ENCODE measurements around the gene KLK5.
"Not testable (repeated sequence)": the region's sequence is repeated elsewhere in the genome, so short reads cannot be mapped to it uniquely, and the experiment has no call there.

KLK5 gene

DNA sequence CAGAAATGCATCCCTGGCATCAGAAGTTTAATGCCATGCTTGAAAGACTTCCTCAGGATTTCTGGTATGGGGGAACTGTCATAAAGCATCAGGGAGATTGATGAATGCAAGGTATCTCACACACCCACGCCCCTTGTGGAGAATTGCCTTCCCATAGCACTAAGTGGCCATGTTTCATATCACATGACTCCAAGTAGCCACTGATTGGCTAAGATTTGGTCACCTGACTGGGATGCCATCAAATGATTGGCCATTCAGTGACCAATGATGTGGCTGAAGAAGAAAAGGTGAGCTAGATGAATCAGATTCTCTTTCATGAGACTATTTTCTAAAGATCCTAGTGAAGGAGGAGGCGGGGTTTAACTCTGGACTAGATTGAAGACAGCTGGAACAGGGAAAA lies 41.3 kb upstream of the KLK5 start:
- TF ChIP-seq, protein P1, sequence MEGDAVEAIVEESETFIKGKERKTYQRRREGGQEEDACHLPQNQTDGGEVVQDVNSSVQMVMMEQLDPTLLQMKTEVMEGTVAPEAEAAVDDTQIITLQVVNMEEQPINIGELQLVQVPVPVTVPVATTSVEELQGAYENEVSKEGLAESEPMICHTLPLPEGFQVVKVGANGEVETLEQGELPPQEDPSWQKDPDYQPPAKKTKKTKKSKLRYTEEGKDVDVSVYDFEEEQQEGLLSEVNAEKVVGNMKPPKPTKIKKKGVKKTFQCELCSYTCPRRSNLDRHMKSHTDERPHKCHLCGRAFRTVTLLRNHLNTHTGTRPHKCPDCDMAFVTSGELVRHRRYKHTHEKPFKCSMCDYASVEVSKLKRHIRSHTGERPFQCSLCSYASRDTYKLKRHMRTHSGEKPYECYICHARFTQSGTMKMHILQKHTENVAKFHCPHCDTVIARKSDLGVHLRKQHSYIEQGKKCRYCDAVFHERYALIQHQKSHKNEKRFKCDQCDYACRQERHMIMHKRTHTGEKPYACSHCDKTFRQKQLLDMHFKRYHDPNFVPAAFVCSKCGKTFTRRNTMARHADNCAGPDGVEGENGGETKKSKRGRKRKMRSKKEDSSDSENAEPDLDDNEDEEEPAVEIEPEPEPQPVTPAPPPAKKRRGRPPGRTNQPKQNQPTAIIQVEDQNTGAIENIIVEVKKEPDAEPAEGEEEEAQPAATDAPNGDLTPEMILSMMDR (IDR thresholded peaks at IDR 0.05; ENCODE audit: low read length, missing control alignments): no peak
- no peak overlapping the region for H3K4me3 ChIP-seq (replicated peaks; ENCODE audit: low read depth, low read length)
- DNase-seq (ENCODE audit: low read depth): no peak

DNA sequence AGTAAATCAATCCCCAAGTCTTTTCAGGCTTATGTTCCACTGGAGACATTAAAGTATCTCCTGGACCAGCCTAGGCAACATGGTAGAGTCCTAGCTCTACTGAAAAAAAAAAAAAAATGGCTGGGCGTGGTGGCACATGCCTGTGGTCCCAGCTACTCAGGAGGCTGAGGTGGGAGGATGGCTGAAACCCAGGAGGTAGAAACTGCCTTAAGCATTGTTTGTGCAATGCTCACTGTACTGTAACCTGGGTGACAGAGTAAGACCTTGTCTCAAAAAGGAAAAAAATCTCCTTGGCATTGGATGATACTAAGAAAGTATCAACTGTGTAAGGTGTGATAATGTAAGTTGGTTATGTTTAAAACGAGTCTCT lies 39.8 kb upstream of the KLK5 start:
- TF ChIP-seq, protein P1 (IDR thresholded peaks at IDR 0.05; ENCODE audit: low read length, missing control alignments): no peak

DNA sequence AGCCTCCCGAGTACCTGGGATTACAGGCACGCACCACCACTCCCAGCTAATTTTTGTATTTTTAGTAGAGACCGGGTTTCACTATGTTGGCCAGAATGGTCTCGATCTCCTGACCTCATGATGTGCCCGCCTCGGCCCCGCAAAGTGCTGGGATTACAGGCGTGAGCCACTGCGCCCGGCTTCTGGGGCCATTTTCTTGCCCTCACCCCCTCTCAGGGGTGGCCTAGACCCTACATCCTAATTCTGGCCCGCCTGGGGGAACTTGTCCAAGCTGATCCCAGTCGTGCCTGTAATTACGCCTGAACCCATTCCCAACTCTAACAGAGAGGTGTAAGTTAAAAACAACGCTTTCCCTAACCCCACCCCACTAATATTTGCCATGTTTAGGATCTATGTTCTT lies 31.6 kb upstream of the KLK5 start:
- not testable (repeated sequence) for DNase-seq (ENCODE audit: low read depth); H3K4me3 ChIP-seq (replicated peaks; ENCODE audit: low read depth, low read length)

More for the DNA sequence above, 39.8 kb upstream of the KLK5 start:
- H3K4me3 ChIP-seq (replicated peaks; ENCODE audit: low read depth, low read length): no peak overlapping the region
- DNase-seq (ENCODE audit: low read depth): no peak

DNA sequence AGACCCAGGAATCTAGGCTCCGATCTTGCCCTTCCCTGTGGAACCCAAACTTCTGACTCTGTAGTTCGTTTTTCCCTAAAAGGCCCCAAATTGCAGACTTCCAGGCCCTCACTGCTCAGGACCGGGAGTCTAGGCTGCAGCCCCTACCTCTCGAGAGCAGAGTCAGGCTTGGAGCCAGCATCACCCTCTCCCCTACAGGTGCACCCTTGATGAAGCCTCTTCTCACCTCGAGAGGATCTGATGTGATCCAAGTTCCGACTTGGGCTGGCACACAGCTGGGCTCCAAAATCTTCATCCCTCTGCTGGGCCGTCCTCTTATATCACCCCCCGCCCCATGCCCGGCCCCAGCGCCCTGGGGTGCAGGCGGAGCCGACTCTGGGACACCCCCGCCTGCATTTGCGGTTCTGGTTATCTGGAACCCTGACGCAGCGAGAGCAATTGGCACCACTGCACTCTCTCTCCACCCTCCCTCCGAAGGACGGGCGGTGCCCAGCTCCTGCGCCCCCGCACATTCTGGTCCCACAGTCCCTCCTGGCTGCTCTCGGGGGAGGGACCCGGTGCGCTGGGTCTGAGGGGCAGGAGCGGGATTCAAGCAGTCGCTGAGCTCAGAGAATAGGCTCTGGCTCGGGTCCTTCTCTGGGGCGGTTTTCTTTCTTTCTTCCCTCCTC lies 30.9 kb upstream of the KLK5 start, which contains the start of gene KLK7:
KLK7 (minus strand) TSS at position 293 of the 668 bp plus-strand sequence. CDS start 1,518 bp downstream, outside the sequence.
- TF ChIP-seq, protein P1 (IDR thresholded peaks at IDR 0.05; ENCODE audit: low read length, missing control alignments): no peak
- no peak for DNase-seq (ENCODE audit: low read depth)
- no peak within 1 kb of the TSS for H3K4me3 ChIP-seq (replicated peaks; ENCODE audit: low read depth, low read length)

DNA sequence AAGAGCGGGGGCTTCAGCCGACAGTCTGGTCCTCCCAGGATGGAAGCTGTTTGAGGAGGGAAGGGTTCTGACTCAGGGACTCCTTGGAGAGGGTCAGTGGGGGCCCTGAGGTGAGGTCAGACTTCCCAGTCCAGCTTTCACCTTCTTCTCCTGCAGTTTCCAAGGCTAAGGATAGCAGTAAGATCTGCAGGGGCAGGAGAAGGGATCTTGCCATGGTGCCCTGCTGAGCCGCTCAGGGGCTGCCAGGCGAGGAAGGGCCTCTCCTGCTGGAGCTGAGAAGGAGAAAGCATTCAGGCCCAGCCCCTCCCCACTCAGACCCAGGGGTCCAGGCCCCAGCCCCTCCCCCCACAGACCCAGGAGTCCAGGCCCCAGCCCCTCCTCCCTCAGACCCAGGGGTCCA lies 29.3 kb upstream of the KLK5 start:
- H3K4me3 ChIP-seq (replicated peaks; ENCODE audit: low read depth, low read length): no peak overlapping the region
- TF ChIP-seq, protein P1 (IDR thresholded peaks at IDR 0.05; ENCODE audit: low read length, missing control alignments): no peak

DNA sequence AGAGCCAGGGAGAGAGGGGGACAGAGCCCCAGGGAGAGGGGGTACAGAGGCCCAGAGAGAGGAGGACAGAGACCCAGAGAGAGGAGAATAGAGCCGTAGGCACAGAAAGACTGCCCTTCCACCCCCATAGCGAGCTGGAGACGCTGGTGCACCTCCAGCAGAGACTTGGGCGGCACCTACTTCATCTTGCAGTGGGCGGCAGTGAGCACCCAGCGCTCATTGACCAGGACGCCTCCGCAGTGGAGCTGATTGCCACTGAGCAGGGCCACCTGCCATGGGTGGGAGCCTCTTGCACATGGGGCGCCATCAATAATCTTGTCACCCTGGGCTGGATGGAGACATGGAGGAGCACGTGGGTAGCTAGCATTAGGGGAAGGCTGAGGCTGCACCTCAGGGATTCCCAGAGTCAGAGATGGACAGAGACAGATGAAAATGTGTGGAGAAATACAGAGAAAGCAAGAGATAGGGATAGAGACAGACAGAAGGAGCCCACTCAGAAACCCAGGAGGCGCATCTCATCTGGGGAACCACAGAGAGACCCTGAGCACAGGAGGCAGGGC lies 28.8 kb upstream of the KLK5 start:
- TF ChIP-seq, protein P1 (IDR thresholded peaks at IDR 0.05; ENCODE audit: low read length, missing control alignments): no peak
- DNase-seq (ENCODE audit: low read depth): no peak
- H3K4me3 ChIP-seq (replicated peaks; ENCODE audit: low read depth, low read length): no peak overlapping the region

More for the DNA sequence above, 29.3 kb upstream of the KLK5 start:
- no peak for DNase-seq (ENCODE audit: low read depth)

DNA sequence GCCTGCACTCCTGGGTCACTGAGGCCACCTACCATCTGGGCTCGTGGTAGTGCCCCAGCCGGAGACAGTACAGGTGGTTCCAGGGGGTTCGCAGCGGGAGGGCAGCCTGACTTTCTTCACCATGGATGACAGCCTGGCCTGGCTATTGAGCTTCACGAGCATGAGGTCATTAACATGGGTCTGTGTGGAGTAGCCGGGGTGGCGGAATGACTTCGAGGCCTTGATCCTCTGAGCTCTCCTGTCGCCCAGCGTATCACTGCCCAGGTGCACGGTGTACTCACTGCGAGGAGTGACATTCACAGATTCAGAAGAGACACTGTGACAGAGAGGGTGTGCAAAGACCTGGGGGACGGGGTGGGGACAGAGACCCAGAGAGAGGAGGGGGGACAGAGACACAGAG lies 27.4 kb upstream of the KLK5 start:
- TF ChIP-seq, protein P1 (IDR thresholded peaks at IDR 0.05; ENCODE audit: low read length, missing control alignments): no peak
- DNase-seq (ENCODE audit: low read depth): no peak

More for the DNA sequence above, 27.4 kb upstream of the KLK5 start:
- no peak overlapping the region for H3K4me3 ChIP-seq (replicated peaks; ENCODE audit: low read depth, low read length)
